ENCODE measurements around the gene PODXL. TPM values are rescaled to one million over a fixed set of nuclear protein-coding genes. Genes with fewer than 3 reads are reported as not detected.

The PODXL gene
- total RNA-seq, 6 donors from 2014 or later: 57.0 to 108 (median 96.6) TPM

DNA sequence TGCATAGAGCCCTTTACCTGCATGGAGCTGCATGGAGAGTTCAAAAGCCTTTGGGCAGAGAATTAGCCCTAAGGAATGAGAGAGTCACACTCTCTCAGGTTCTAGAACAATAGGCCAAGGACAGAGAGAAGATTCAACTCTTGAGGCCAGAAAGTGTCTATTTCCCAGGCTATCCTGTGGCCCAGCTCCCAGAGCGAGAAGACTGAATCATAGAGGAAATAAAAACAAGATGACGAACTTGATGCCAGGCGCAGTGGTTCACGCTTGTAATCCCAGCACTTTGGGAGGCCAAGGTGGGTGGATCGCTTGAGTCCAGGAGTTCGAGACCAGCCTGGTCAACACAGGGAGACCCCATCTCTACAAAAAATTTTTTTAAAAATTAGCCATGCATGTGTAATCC, 18.3 kb upstream of the PODXL start:
- H3K4me3 ChIP-seq: no peak overlapping the region
- no peak for TF ChIP-seq POLR2A (IDR thresholded peaks at IDR 0.05)
- no peak for TF ChIP-seq EP300 (IDR thresholded peaks at IDR 0.05)
- TF ChIP-seq POLR2AphosphoS5 (IDR thresholded peaks at IDR 0.05): no peak
- TF ChIP-seq, protein P1, sequence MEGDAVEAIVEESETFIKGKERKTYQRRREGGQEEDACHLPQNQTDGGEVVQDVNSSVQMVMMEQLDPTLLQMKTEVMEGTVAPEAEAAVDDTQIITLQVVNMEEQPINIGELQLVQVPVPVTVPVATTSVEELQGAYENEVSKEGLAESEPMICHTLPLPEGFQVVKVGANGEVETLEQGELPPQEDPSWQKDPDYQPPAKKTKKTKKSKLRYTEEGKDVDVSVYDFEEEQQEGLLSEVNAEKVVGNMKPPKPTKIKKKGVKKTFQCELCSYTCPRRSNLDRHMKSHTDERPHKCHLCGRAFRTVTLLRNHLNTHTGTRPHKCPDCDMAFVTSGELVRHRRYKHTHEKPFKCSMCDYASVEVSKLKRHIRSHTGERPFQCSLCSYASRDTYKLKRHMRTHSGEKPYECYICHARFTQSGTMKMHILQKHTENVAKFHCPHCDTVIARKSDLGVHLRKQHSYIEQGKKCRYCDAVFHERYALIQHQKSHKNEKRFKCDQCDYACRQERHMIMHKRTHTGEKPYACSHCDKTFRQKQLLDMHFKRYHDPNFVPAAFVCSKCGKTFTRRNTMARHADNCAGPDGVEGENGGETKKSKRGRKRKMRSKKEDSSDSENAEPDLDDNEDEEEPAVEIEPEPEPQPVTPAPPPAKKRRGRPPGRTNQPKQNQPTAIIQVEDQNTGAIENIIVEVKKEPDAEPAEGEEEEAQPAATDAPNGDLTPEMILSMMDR (IDR thresholded peaks at IDR 0.05): no peak
- no peak for ATAC-seq (ENCODE audit: low FRiP score in 2 of 2)
- no peaks in the 10 kb centered on the region for H3K36me3 ChIP-seq
- no peaks in the 10 kb centered on the region for H3K27me3 ChIP-seq
- no peaks in the 10 kb centered on the region for H3K4me1 ChIP-seq
- no peak overlapping the region for H3K27ac ChIP-seq
- no peak for DNase-seq
- 95% methylated on average over 6 of the region's 6 CpGs for WGBS, 2 donors
- H3K9me3 ChIP-seq: no peaks in the 10 kb centered on the region

DNA sequence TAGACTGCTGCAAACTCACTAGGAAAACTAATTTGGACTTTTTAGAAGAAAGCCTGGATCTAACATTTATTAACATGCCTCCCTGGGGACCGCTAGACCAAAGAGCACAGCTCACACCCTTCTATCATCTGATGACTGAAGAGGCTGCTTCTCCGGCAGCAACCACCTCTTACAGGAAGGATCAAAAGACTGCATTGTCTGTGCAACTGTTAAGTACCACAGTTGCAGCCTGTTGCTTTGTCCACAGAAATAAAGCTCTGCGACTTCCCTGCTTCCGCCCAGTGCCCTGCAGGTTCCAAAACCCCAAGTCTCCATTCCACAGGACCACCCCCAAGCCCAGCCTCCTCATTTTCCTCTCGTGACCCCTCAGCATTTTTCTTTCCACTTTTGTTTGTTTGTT, 14.0 kb upstream of the PODXL start:
- Histone ChIP-seq H3K9me3 (no peaks in the 10 kb centered on the region), H3K4me1 (no peaks in the 10 kb centered on the region), H3K4me3 (no peak overlapping the region), H3K36me3 (no peaks in the 10 kb centered on the region), H3K27ac (no peak overlapping the region), H3K27me3 (no peaks in the 10 kb centered on the region)
- DNase-seq: no peak
- ATAC-seq (ENCODE audit: low FRiP score in 2 of 2): no peak
- WGBS, 2 donors: 88 to 92% methylated on average over 5 of the region's 5 CpGs
- TF ChIP-seq POLR2A (IDR thresholded peaks at IDR 0.05): no peak
- no peak for TF ChIP-seq EP300 (IDR thresholded peaks at IDR 0.05)
- TF ChIP-seq, protein P1 (IDR thresholded peaks at IDR 0.05): no peak
- TF ChIP-seq POLR2AphosphoS5 (IDR thresholded peaks at IDR 0.05): no peak

DNA sequence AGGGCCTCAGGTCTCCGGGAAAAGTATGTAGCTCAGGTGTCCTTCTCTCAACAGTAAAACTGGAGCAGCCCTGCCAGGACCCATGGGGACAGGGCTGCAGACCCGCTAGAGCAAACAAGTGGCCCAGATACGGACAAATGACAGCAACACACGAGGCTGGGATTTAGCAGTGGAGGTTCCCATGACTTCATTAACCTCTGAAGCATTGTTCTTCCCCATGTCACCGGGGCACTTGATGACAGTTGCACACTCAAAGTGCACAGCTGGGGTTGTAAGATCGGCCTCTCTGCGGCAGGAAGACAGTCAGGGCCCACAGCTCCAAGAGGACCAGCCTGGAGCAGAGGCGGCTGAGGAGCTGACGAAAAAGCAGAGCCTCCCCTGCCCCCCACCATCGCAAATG, 12.5 kb upstream of the PODXL start:
- no peaks in the 10 kb centered on the region for H3K27me3 ChIP-seq
- DNase-seq: no peak
- H3K36me3 ChIP-seq: no peaks in the 10 kb centered on the region
- H3K4me3 ChIP-seq: no peak overlapping the region
- no peaks in the 10 kb centered on the region for H3K9me3 ChIP-seq
- H3K27ac ChIP-seq: no peak overlapping the region
- 75 to 83% methylated on average over 9 to 10 of the region's 10 CpGs for WGBS, 2 donors
- ATAC-seq (ENCODE audit: low FRiP score in 2 of 2): no peak
- TF ChIP-seq POLR2AphosphoS5 (IDR thresholded peaks at IDR 0.05) (no peak), POLR2A (IDR thresholded peaks at IDR 0.05) (no peak), EP300 (IDR thresholded peaks at IDR 0.05) (no peak)
- TF ChIP-seq, protein P1 (IDR thresholded peaks at IDR 0.05): no peak
- no peaks in the 10 kb centered on the region for H3K4me1 ChIP-seq

DNA sequence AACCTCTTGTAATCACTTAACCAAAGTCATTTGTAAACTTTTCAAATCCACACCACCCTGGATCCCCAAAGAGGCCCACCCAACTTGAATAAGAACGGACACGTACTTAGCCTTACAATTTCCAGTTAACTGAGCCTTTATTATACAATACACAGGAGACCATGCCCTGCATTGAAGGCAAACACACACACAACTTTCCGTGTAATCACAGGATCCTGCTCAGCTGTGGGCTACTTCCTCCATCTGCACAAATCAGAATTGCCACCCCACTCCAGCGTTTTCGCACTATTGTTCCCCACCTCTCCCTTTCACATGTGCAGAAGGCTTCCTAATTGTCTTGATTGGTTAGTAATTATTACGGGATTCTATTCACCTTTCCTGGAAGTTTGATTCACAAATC, 12.1 kb upstream of the PODXL start:
- DNase-seq (no peak), ATAC-seq (ENCODE audit: low FRiP score in 2 of 2) (no peak)
- no peaks in the 10 kb centered on the region for H3K4me1 ChIP-seq
- H3K36me3 ChIP-seq: no peaks in the 10 kb centered on the region
- TF ChIP-seq POLR2A (IDR thresholded peaks at IDR 0.05) (no peak), EP300 (IDR thresholded peaks at IDR 0.05) (no peak), POLR2AphosphoS5 (IDR thresholded peaks at IDR 0.05) (no peak)
- TF ChIP-seq, protein P1 (IDR thresholded peaks at IDR 0.05): no peak
- no peaks in the 10 kb centered on the region for H3K27me3 ChIP-seq
- H3K9me3 ChIP-seq: no peaks in the 10 kb centered on the region
- 85 to 86% methylated on average over 6 of the region's 6 CpGs for WGBS, 2 donors
- no peak overlapping the region for H3K27ac ChIP-seq
- H3K4me3 ChIP-seq: no peak overlapping the region

DNA sequence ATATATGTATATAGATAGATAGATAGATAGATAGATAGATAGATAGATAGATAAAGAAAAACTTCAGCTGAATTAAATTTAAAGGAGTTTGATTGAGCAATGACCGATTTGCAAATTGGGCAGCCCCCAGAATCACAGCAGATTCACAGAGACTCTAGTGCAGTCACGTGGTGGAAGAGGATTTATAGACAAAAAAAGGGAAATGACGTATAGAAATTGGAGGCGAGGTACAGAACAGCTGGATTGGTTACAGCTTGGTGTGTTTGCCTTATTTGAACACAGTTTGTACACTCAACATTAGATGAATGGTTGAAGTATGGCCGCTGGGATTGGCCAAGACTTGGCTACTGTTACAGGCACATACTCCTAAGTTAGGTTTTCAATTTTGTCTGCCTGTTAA, 8.2 kb upstream of the PODXL start:
- Histone ChIP-seq H3K4me1 (no peaks in the 10 kb centered on the region), H3K27ac (no peak overlapping the region), H3K4me3 (no peak overlapping the region), H3K27me3 (no peaks in the 10 kb centered on the region), H3K9me3 (no peaks in the 10 kb centered on the region), H3K36me3 (no peaks in the 10 kb centered on the region)
- DNase-seq (no peak), ATAC-seq (ENCODE audit: low FRiP score in 2 of 2) (no peak)
- WGBS, 2 donors: 70 to 80% methylated on average over 5 of the region's 5 CpGs
- TF ChIP-seq POLR2AphosphoS5 (IDR thresholded peaks at IDR 0.05): no peak

Measured in upper lobe of left lung (tissue), 6 donors.